ENCODE measurements around the gene ARL15. TPM values are rescaled to one million over a fixed set of nuclear protein-coding genes. Genes with fewer than 3 reads are reported as not detected.

Gene ARL15
- total RNA-seq, 1 donor from 2014 or later = 74.4 TPM

- DNase-seq (ENCODE audit: extremely low spot score in 2 of 2) = no peak
- Histone ChIP-seq H3K4me3 (no peak overlapping the region), H3K27me3 (no peaks in the 10 kb centered on the region), H3K4me1 (peaks cover 7% of the 10 kb centered on the region), H3K27ac (no peak overlapping the region), H3K9me3 (peaks cover 13% of the 10 kb centered on the region), H3K36me3 (no peaks in the 10 kb centered on the region)
- TF ChIP-seq POLR2AphosphoS5 (IDR thresholded peaks at IDR 0.05; ENCODE audit: insufficient read depth in 1 of 2, low read depth in 1 of 2) (no peak), POLR2A (IDR thresholded peaks at IDR 0.05) (no peak), CTCF (IDR thresholded peaks at IDR 0.05) (no peak)
- intact Hi-C loops (cut with DNase I) = no loop called here
Observed at GRCh38 chr5:53956196-53956595, 354.2 kb downstream of the ARL15 start.

DNA sequence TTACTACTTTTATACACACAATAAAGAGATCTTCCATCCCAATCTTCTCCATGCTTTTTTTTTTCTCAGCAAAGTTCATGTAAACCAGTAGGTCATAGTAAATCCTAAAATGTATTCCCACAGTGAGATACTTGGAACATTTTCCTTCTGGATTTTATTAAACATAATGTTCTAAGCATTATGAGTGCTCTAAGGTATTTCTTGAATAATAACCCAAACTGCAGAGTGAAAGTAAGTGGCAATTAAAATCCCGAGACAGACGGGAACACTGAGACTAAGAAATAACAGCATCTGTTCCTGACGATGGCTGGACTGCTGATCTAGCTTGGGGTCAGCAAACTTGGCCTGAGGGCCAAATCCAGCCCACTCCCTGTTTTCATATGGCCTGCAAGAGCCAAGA is 359.8 kb downstream of the ARL15 start:
- Histone ChIP-seq H3K36me3 (no peaks in the 10 kb centered on the region), H3K27me3 (no peaks in the 10 kb centered on the region), H3K4me1 (peaks cover 31% of the 10 kb centered on the region), H3K27ac (no peak overlapping the region), H3K9me3 (no peaks in the 10 kb centered on the region), H3K4me3 (no peak overlapping the region)
- intact Hi-C loops (cut with DNase I) = no loop called here
- no peak for DNase-seq (ENCODE audit: extremely low spot score in 2 of 2)
- TF ChIP-seq CTCF (IDR thresholded peaks at IDR 0.05) (no peak), POLR2AphosphoS5 (IDR thresholded peaks at IDR 0.05; ENCODE audit: insufficient read depth in 1 of 2, low read depth in 1 of 2) (no peak), POLR2A (IDR thresholded peaks at IDR 0.05) (no peak)

- no peaks in the 10 kb centered on the region for H3K9me3 ChIP-seq
- intact Hi-C loops (cut with DNase I) = no loop called here
- no peak for TF ChIP-seq POLR2AphosphoS5 (IDR thresholded peaks at IDR 0.05; ENCODE audit: insufficient read depth in 1 of 2, low read depth in 1 of 2)
- no peak for TF ChIP-seq POLR2A (IDR thresholded peaks at IDR 0.05)
- TF ChIP-seq CTCF (IDR thresholded peaks at IDR 0.05) = no peak
Observed at GRCh38 chr5:53948598-53948997, 361.8 kb downstream of the ARL15 start.

DNA sequence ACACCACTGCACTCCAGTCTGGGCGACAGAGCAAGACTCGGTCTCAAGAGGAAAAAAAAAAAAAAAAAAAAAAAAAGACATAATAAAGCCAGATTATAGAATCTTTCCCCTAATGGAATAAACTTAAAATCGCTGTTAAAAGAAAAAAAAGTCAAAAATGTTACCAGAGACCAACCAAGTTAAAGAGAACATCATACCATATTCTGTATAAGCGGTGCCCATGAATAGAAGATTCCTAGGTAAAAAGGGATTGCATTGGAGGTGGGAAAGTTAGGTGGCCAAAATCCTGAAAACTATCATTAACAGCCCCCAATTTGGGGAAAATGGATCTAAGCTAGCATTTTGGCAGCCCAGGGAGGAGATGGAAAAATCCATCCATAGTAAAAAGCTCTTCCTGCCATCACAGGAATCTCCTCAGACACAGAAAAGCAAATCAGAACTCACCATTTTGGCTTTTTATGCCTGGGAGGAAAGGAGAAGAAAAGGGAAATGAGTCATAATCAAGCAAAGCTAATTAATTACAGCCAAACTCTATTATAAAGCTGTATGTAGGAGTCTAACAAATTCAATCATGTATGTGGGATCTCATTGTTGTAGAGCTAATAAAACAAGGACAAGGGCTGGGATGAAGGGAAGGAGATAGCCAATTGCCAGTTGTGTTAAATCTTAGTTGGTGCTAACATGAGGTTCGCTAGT is 363.8 kb downstream of the ARL15 start:
- Histone ChIP-seq H3K9me3 (no peaks in the 10 kb centered on the region), H3K36me3 (no peaks in the 10 kb centered on the region), H3K4me3 (no peak overlapping the region), H3K4me1 (peaks cover 26% of the 10 kb centered on the region), H3K27ac (no peak overlapping the region), H3K27me3 (no peaks in the 10 kb centered on the region)
- intact Hi-C loops (cut with DNase I) = no loop called here
- TF ChIP-seq CTCF (IDR thresholded peaks at IDR 0.05) = no peak
- no peak for TF ChIP-seq POLR2A (IDR thresholded peaks at IDR 0.05)
- no peak for TF ChIP-seq POLR2AphosphoS5 (IDR thresholded peaks at IDR 0.05; ENCODE audit: insufficient read depth in 1 of 2, low read depth in 1 of 2)
- DNase-seq (ENCODE audit: extremely low spot score in 2 of 2) = no peak

More at GRCh38 chr5:53948598-53948997, 361.8 kb downstream of the ARL15 start:
- Histone ChIP-seq H3K27me3 (no peaks in the 10 kb centered on the region), H3K4me3 (no peak overlapping the region), H3K36me3 (no peaks in the 10 kb centered on the region), H3K27ac (no peak overlapping the region), H3K4me1 (peaks cover 31% of the 10 kb centered on the region)
- DNase-seq (ENCODE audit: extremely low spot score in 2 of 2) = no peak

GRCh38 chr5:53944981-53945380 is 365.4 kb downstream of the ARL15 start:
- no peak for DNase-seq (ENCODE audit: extremely low spot score in 2 of 2)
- no peaks in the 10 kb centered on the region for H3K9me3 ChIP-seq
- H3K36me3 ChIP-seq = no peaks in the 10 kb centered on the region
- no peak overlapping the region for H3K27ac ChIP-seq
- H3K27me3 ChIP-seq = no peaks in the 10 kb centered on the region
- no peak overlapping the region for H3K4me3 ChIP-seq
- H3K4me1 ChIP-seq = peaks cover 13% of the 10 kb centered on the region
- TF ChIP-seq POLR2AphosphoS5 (IDR thresholded peaks at IDR 0.05; ENCODE audit: insufficient read depth in 1 of 2, low read depth in 1 of 2) = no peak
- TF ChIP-seq POLR2A (IDR thresholded peaks at IDR 0.05) = no peak
- TF ChIP-seq CTCF (IDR thresholded peaks at IDR 0.05) = no peak
- intact Hi-C loops (cut with DNase I) = no loop called here

All from vagina (tissue), 2 donors.